C4-2B (cell line): ENCODE measurements around the gene PEMT.
"Not testable (repeated sequence)": the region's sequence is repeated elsewhere in the genome, so short reads cannot be mapped to it uniquely, and the experiment has no call there.

Experiments used
- H3K27ac ChIP-seq: fragments of 450-650 bp; 2 replicates; pipeline ENCODE4 v1.5.1; 2017
- ZFX ChIP-seq: fragments of 450-650 bp; IDR thresholded peaks from 2 replicates; pipeline ENCODE4 v1.6.1; 2017
- TF ChIP-seq, protein P1 (sequence below): fragments of 450-650 bp; conservative IDR thresholded peaks from 2 replicates; pipeline ENCODE4 v1.5.1; 2017; ENCODE audit warnings: mild to moderate bottlenecking

PEMT gene, protein sequence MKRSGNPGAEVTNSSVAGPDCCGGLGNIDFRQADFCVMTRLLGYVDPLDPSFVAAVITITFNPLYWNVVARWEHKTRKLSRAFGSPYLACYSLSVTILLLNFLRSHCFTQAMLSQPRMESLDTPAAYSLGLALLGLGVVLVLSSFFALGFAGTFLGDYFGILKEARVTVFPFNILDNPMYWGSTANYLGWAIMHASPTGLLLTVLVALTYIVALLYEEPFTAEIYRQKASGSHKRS

DNA sequence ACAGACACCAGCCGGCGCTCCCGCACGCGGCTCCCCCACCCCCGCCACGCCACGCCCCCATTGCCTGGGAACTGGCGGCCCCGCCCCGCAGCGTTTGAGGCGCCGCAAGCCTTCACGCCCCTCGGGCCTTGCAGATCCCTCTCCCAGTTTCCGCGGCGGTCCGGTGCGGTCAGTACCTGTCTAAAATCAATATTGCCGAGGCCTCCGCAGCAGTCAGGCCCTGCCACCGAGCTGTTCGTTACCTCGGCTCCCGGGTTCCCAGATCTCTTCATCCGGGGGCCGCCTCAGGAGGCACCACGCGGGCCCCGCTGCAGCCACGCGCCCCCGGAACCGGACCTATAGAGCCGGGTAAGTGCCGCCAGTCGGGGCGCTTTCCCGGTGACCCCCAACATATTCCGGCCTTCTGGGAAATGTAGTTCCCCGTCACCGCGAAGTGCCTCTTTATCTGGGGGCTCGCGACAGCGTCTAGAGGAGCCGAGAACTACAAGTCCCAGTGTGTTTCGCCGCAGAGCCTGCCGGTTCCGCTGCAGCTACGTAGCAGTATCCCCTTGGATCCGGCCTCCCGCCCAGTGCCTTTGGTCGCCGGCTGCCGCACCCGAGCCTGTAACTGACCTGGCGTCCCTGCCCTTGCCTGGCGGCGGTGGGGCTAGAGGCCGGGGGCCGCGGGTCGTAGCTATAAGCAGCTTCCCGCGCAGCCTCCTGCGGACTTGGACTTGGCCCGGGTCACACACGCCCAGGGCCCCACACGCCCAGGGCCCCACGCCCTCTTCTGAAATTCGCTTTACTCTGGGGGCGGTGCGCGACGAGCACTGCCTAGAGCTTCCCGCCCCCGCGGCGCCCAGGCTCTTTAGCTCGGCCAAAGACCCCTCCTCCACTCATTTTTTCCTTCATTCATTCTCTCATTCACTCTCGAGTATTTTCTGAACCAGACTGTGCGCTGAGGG is at the start of gene PEMT:
Gene PEMT (minus strand): TSS at position 354 of the 944 bp plus-strand sequence. CDS start 82 bp downstream, at position 272.
- TF ChIP-seq, protein P1, sequence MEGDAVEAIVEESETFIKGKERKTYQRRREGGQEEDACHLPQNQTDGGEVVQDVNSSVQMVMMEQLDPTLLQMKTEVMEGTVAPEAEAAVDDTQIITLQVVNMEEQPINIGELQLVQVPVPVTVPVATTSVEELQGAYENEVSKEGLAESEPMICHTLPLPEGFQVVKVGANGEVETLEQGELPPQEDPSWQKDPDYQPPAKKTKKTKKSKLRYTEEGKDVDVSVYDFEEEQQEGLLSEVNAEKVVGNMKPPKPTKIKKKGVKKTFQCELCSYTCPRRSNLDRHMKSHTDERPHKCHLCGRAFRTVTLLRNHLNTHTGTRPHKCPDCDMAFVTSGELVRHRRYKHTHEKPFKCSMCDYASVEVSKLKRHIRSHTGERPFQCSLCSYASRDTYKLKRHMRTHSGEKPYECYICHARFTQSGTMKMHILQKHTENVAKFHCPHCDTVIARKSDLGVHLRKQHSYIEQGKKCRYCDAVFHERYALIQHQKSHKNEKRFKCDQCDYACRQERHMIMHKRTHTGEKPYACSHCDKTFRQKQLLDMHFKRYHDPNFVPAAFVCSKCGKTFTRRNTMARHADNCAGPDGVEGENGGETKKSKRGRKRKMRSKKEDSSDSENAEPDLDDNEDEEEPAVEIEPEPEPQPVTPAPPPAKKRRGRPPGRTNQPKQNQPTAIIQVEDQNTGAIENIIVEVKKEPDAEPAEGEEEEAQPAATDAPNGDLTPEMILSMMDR: no peak
- peak; percentile 92; the same call in 1 of the 2 replicates for TF ChIP-seq ZFX
- peak within 1 kb of the TSS; percentile 87 for H3K27ac ChIP-seq

DNA sequence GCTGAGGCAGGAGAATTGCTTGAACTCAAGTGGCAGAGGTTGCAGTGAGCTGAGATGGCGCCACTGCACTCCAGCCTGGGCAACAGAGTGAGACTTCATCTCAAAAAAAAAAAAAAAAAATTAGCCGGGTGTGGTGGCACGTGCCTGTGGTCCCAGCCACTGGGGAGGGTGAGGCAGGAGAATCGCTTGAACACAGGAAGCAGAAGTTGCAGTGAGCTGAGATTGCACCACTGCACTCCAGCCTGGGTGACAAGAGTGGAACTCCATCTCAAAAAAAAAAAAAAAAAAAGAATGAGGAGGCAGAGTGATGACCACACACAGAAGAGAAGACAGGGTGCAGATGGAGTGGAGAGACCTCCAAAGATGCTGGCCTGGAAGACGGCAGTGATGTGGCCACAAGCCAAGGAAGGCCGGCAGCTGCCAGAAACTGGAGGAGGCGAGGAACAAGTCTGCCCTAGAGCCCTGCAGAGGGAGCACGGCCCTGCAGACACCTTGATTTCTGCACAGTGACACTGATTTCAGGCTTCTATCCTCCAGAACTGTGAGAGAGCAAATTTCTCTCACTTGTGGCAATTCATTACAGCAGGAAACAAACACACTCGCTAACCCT is 48.3 kb upstream of the PEMT start:
- not testable (repeated sequence) for H3K27ac ChIP-seq

DNA sequence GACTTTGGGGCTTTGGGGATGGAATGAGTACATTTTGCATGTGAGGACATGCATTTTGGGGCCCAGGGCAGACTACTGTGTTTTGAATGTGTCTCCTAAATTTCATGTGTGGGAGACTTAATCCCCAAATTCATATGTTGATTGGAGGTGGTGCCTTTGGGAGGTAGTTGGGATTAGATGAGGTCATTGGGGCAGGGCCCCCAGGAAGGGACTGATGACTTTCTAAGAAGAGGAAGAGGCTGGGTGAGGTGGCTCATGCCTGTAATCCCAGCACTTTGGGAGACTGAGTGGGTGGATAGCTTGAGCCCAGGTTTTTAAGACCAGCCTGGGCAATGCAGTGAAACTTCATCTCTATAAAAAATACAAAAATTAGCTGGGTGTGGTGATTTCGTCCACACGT is 47.0 kb upstream of the PEMT start:
- TF ChIP-seq, protein P1: no peak
- no peak for TF ChIP-seq ZFX
- no peak overlapping the region for H3K27ac ChIP-seq

DNA sequence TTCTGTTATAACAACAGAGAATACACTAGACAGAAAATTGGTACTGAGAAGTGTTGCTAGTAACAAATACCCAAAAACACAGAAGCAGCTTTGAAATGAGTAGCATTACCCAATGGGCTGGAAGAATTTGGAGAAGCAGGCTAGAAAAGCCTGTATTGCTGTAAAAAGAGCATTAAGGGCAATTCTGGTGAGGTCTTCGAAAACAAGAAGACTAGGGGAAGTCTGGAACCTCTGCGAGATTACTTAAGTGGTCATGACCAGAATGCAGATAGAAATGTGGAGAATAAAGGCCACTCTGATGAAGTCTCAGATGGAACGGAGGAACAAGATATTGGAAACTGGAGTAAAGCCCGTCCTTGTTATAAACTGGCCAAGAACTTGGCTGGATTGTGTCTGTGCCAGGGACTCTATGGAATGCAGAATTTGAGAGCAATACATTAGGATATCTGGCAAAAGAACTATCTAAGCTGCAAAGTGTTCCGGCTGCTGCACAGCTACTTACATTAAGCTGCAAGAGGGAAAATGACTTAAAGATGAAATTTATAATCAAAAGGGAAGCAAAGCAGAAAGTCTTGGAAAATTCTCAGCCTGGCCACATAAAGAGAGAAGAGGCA is 44.9 kb upstream of the PEMT start:
- TF ChIP-seq, protein P1: no peak
- TF ChIP-seq ZFX: no peak
- H3K27ac ChIP-seq: no peak overlapping the region

DNA sequence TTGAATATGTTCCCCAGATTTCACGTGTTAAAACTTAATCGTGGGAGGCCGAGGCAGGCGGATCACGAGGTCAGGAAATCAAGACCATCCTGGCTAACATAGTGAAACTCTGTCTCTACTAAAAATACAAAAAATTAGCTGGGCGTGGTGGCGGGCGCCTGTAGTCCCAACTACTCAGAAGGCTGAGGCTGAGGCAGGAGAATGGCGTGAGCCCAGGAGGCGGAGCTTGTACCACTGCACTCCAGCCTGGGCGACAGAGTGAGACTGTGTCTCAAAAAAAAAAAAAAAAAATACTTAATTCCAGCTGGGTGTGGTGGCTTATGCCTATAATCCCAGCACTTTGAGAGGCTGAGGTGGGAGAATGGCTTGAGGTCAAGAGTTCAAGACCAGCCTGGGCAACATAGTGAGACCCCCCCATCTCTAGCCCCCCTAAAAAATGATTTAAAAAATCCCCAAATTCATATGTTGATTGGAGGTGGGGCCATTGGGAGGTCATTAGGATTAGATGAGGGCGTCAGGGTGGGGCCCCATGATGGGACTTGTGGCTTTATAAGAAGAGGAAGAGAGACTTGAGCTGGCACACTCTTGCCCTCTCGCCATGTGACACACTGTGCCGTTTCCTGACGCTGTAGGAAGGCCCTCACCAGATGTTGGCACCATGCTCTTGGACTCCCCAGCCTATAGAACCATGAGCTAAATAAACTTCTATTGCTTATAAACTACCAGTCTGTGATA is 44.2 kb upstream of the PEMT start:
- not testable (repeated sequence) for H3K27ac ChIP-seq

DNA sequence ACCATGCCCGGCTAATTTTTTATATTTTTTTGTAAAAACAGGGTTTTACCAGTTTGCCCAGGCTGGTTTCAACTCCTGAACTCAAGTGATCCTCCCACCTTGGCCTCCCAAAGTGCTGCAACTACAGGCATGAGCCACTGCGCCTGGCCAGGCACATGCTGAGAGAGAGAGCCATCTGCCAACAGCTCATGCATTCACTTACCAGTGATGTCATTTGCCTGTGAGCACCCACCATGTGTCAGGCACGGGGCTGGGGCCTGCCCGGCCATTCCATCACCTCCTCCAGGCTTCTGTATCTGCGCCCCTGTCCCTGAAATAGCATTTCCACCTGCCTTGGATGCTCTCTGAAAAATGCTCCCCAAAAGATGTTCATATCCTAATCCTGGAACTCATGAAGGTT is 43.6 kb upstream of the PEMT start:
- H3K27ac ChIP-seq: no peak overlapping the region
- TF ChIP-seq, protein P1: no peak
- TF ChIP-seq ZFX: no peak

DNA sequence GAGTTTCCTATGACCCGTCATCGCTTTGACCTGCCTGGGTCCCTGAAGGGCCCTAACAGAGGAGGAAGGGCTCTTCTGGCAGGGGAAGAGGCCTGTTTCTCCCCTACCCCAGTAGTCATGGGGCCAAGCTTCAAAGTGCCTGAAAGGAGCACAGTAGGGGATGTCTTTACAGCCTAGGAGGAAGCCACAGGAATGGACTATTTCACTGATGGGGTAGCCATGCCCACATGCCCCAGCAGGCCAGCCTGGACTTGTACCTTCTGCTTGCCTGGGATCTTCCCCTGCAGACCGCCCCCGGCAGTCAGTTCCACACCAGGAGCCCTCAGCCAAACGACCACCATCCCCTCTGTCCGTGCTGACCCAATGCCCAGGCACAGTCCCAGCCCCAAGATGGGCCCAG is 41.8 kb upstream of the PEMT start:
- no peak overlapping the region for H3K27ac ChIP-seq
- TF ChIP-seq ZFX: no peak
- TF ChIP-seq, protein P1: no peak

DNA sequence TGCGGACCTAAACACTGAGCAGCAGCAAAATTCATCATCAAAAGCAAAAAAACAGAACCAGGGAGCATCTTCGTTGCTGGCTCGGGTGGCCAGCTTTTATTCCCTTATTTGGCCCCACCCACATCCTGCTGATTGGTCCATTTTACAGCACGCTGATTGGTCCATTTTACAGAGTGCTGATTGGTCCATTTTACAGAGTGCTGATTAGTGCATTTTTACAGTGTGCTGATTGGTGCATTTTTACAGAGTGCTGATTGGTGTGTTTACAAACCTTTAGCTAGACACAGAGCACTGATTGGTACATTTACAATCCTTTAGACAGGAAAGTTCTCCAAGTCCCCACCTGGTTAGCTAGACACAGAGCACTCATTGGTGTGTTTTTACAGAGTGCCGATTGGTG is 41.2 kb upstream of the PEMT start:
- not testable (repeated sequence) for H3K27ac ChIP-seq
